Stomach (tissue), 9 donors: Measurements from ENCODE around the gene DDX39B. TPM values are rescaled to one million over a fixed set of nuclear protein-coding genes. Genes with fewer than 3 reads are reported as not detected.

Experiments
- DNase-seq, 2 donors: peaks; one replicate each; pipeline versions ENCODE4 v3.0.0 to v3.0.0-alpha.2; 2013 to 2019
- H3K27ac ChIP-seq, 5 donors: fragments of 200-600 bp in 4 of 5; sonication (generic) in 4 of 5; one replicate each; pipeline ENCODE4 v1.5.1; 2013 to 2019; ENCODE audit warnings: mild to moderate bottlenecking in 1 of 5, moderate library complexity in 1 of 5
- H3K27me3 ChIP-seq, 3 donors: fragments of 200-600 bp; sonication (generic); one replicate each; pipeline ENCODE4 v1.5.1; 2017 to 2019; ENCODE audit warnings: mixed run types in 1 of 3
- H3K36me3 ChIP-seq, 4 donors: fragments of 200-600 bp; sonication (generic); 1 replicate in 3 of 4; 2 replicates in 1 of 4; pipeline ENCODE4 v1.5.1; 2016 to 2019
- H3K4me1 ChIP-seq, 4 donors: fragments of 200-600 bp; sonication (generic); one replicate each; pipeline ENCODE4 v1.5.1; 2016 to 2019
- H3K4me3 ChIP-seq, 4 donors: fragments of 200-600 bp; sonication (generic) in 3 of 4; one replicate each; pipeline ENCODE4 v1.5.1; 2016 to 2019; ENCODE audit warnings: mild to moderate bottlenecking in 1 of 4
- H3K9me3 ChIP-seq, 4 donors: fragments of 200-600 bp; sonication (generic); one replicate each; pipeline ENCODE4 v1.5.1; 2016 to 2019
- EP300 ChIP-seq: sonication (generic); formaldehyde crosslinking; IDR thresholded peaks from one replicate; pipeline ENCODE4 v1.6.1; 2017; ENCODE audit warnings: antibody characterized with exemption
- POLR2A ChIP-seq, 4 donors: fragments of 450-650 bp; IDR thresholded peaks; one replicate each; pipeline ENCODE4 v1.6.1; 2016; ENCODE audit warnings: antibody characterized with exemption in 4 of 4, control low read depth in 2 of 4, mild to moderate bottlenecking in 1 of 4, moderate library complexity in 1 of 4
- POLR2AphosphoS5 ChIP-seq, 3 donors: sonication (generic); formaldehyde crosslinking; IDR thresholded peaks; one replicate each; pipeline ENCODE4 v1.6.1; 2016; ENCODE audit warnings: antibody characterized with exemption in 3 of 3
- WGBS, 5 donors: extraction: QIAGEN DNeasy Blood & Tissue Kit in 3 of 5; methylation state at CpG; one replicate each; pipeline versions ENCODE4 v1.1.5 to v1.1.7; 2013 to 2018; 5-methylcytosine and 5-hydroxymethylcytosine counted together
- intact Hi-C: fragments of 100-400 bp; cut with DNase I; formaldehyde crosslinking; loops from one replicate; pipeline ENCODE4 v1.15.1; 2023; ENCODE audit warnings: low total_unique reads
- polyA plus RNA-seq, 3 donors: library from polyadenylated mRNA; stranded (reverse); fragments of 200-250 nt; gene quantifications; one replicate each; pipeline ENCODE4 v1.2.3, GENCODE V29; 2013
- total RNA-seq, 5 donors: library from RNA; depleted of rRNA; stranded (reverse); fragments of >200 nt; gene quantifications; one replicate each; pipeline versions ENCODE4 v1.1.0 to v1.2.3, GENCODE V29; 2014 to 2016
- TF ChIP-seq, protein P1 (sequence below), 7 experiments: fragments of 450-650 bp in 4 of 7; fragments of 200-600 bp in 3 of 7; sonication (generic) in 3 of 7; IDR thresholded peaks; one replicate each; pipeline ENCODE4 v1.5.1; 2016 to 2019; ENCODE audit warnings: antibody characterized with exemption in 7 of 7, control low read depth in 2 of 7, mild to moderate bottlenecking in 1 of 7
- donor health status: healthy with polysubstance abuse.
- donor health status: Bipolar disorder and iron deficiency.
- donor health status: healthy.

Gene DDX39B
- total and polyA plus RNA-seq, 8 donors: 198 to 445 (median 255) TPM

DNA sequence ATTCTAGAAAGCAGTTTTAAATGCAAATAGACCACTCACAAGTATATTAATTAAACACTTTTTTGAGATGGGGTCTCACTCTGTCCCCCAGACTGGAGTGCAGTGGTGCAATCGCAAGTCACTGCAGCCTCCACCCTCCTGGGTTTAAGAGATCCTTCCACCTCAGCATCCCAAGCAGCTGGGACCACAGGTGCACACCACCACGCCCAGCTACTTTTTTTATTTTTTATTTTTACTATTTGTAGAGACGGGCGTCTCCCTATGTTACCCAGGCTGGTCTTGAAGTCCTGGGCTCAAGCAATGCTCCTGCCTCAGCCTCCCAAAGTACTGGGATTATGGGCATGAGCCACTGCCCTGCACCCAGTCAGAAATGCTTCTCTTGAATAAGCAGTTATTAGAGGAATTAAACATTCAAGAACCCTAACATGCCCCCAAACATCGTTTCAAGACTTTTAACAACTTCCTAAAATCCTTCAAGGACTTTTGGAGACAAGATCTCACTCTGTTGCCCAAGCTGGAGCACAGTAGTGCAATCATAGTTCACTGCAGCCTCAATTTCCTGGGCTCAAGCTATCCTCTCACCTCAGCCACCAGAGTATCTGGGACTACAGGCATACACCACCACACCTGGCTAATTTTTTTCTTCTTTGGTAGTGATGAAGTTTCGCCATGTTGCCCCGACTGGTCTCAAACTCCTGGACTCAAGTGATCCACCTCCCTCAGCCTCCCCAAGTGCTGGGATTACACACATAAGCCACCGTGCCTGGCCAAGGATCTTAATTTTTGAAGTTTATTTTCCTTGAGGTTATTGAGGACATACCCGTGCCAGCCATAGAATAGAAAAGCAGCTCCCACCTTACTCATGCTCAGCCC is 9.8 kb downstream of the DDX39B start:
- H3K4me1 ChIP-seq: peaks cover 0 to 20% (median 11%) of the 10 kb centered on the region in 4 donors
- DNase-seq: no peak
- WGBS, 5 donors: 67 to 70% (median 70%) methylated on average over 9 of the region's 9 CpGs

DNA sequence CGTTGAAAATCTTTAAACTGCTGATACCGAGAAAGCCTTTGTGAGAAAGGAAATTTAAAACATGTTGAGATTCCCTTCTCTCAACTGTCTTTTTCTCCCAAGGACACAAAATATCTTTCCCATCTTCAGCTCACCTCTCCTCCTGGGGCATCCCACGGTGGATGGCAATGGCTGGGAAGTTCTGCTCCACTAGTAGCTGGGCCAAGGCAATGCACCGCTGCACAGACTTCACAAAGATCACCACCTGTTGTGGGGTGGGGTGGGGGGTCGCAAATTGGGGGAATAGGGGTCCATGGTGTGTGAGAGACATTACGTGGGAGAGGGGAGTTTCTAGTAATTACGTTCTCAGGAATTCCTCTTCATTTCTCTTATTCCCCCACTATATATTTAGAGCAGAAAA is 10.6 kb downstream of the DDX39B start:
- DNase-seq: no peak
- Histone ChIP-seq H3K4me3 (no peak overlapping the region), H3K4me1 (peaks cover 0 to 12% (median 8%) of the 10 kb centered on the region in 4 donors), H3K36me3 (peaks cover 64 to 70% (median 68%) of the 10 kb centered on the region in 4 donors), H3K27ac (no peak overlapping the region), H3K27me3 (no peaks in the 10 kb centered on the region), H3K9me3 (no peaks in the 10 kb centered on the region)
- TF ChIP-seq, protein P1, sequence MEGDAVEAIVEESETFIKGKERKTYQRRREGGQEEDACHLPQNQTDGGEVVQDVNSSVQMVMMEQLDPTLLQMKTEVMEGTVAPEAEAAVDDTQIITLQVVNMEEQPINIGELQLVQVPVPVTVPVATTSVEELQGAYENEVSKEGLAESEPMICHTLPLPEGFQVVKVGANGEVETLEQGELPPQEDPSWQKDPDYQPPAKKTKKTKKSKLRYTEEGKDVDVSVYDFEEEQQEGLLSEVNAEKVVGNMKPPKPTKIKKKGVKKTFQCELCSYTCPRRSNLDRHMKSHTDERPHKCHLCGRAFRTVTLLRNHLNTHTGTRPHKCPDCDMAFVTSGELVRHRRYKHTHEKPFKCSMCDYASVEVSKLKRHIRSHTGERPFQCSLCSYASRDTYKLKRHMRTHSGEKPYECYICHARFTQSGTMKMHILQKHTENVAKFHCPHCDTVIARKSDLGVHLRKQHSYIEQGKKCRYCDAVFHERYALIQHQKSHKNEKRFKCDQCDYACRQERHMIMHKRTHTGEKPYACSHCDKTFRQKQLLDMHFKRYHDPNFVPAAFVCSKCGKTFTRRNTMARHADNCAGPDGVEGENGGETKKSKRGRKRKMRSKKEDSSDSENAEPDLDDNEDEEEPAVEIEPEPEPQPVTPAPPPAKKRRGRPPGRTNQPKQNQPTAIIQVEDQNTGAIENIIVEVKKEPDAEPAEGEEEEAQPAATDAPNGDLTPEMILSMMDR (IDR thresholded peaks at IDR 0.05): no peak
- no peak for TF ChIP-seq POLR2A (IDR thresholded peaks at IDR 0.05)
- TF ChIP-seq POLR2AphosphoS5 (IDR thresholded peaks at IDR 0.05): no peak
- no peak for TF ChIP-seq EP300
- WGBS, 5 donors: 88 to 94% (median 92%) methylated on average over 7 of the region's 7 CpGs
- intact Hi-C loops: no loop called here

More for the DNA sequence above, 9.8 kb downstream of the DDX39B start:
- intact Hi-C loops: no loop called here
- H3K4me3 ChIP-seq: no peak overlapping the region
- H3K9me3 ChIP-seq: no peaks in the 10 kb centered on the region
- no peaks in the 10 kb centered on the region for H3K27me3 ChIP-seq
- TF ChIP-seq, protein P1 (IDR thresholded peaks at IDR 0.05): no peak
- TF ChIP-seq EP300 (no peak), POLR2A (IDR thresholded peaks at IDR 0.05) (no peak), POLR2AphosphoS5 (IDR thresholded peaks at IDR 0.05) (no peak)
- peaks cover 72 to 78% (median 77%) of the 10 kb centered on the region in 4 donors for H3K36me3 ChIP-seq
- H3K27ac ChIP-seq: no peak overlapping the region

DNA sequence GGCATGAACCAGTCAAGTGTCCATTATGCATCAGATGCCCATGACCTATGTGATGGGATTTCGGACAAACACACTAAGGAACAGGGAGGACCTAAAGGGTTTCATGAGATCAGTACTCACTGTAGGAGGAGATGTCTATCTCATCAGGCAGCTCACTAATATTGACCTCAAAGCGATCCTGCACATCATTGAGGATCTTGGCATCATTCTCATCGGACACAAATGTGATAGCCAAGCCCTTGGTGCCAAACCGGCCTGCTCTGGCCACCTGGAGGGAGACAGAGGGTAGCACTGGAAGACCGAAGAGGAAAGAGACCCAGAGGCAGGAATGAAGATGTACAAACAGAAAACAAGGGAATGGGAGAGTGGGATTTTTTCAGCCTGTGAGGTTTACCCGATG is 11.1 kb downstream of the DDX39B start:
- 66 to 70% (median 67%) methylated on average over 5 to 6 of the region's 6 CpGs for WGBS, 5 donors
- TF ChIP-seq, protein P1 (IDR thresholded peaks at IDR 0.05): no peak
- TF ChIP-seq POLR2A (IDR thresholded peaks at IDR 0.05) (no peak), EP300 (no peak)
- DNase-seq: no peak
- no peaks in the 10 kb centered on the region for H3K27me3 ChIP-seq
- no peak overlapping the region for H3K27ac ChIP-seq
- H3K4me1 ChIP-seq: peaks cover 0 to 12% (median 7%) of the 10 kb centered on the region in 4 donors
- intact Hi-C loops: no loop called here
- H3K9me3 ChIP-seq: no peaks in the 10 kb centered on the region
- peaks cover 59 to 65% (median 63%) of the 10 kb centered on the region in 4 donors for H3K36me3 ChIP-seq
- no peak overlapping the region for H3K4me3 ChIP-seq

DNA sequence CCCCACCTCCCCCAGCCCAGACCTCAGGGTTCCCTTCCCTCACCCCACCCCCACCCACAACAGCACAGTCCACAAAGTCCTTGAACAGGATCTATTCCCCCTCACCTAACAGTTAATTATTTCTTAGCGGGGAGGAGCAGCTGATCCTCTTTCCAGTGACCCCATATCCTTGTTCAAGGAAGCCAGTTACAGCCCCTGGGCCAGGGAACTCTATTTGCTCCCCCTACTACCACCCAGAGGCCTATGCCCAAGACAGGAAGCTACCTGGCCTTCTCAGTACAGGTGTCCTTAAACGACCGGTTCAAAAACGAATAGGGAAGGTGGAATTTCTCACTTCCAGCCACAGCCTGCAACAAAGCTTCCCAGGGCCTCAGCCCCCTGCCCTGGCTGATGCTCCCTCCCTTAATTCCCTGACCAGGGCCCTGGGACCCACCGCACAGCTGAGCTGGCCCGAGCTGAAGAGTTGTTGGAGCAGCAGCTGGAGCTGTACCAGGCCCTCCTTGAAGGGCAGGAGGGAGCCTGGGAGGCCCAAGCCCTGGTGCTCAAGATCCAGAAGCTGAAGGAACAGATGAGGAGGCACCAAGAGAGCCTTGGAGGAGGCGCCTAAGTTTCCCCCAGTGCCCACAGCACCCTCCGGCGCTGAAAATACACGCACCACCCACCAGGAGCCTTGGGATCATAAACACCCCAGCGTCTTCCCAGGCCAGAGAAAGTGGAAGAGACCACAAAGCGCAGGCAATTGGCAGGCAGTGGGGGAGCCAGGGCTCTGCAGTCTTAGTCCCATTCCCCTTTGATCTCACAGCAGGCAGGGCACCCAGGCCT is 12.3 kb downstream of the DDX39B start:
- Histone ChIP-seq H3K27me3 (no peaks in the 10 kb centered on the region), H3K4me3 (no peak overlapping the region), H3K9me3 (no peaks in the 10 kb centered on the region), H3K4me1 (peaks cover 0 to 12% (median 6%) of the 10 kb centered on the region in 4 donors), H3K36me3 (peaks cover 48 to 54% (median 52%) of the 10 kb centered on the region in 4 donors), H3K27ac (peak overlapping the region in 1 of 5 donors; percentile 17)
- TF ChIP-seq POLR2AphosphoS5 (IDR thresholded peaks at IDR 0.05) (peak in 1 of 3 donors; percentile 23), POLR2A (IDR thresholded peaks at IDR 0.05) (no peak)
- intact Hi-C loops: no loop called here
- WGBS, 5 donors: 47 to 58% (median 51%) methylated on average over 11 to 12 of the region's 12 CpGs
- no peak for DNase-seq
